H1 (cell line): ENCODE measurements around the gene UGGT1. TPM values are rescaled to one million over a fixed set of nuclear protein-coding genes. Genes with fewer than 3 reads are reported as not detected.

ENCODE experiments used
- CTCF ChIA-PET: fragments of 300-600 bp; sonication (Branson Sonifier 250); formaldehyde crosslinking; loops from one replicate; lab custom pipeline; 2021; ENCODE audit not compliant: partially characterized antibody; lab: Charles Lee
- POLR2A ChIA-PET: fragments of 300-600 bp; sonication (Branson Sonifier 250); formaldehyde crosslinking; loops from one replicate; lab custom pipeline; 2021; ENCODE audit warnings: inconsistent platforms; ENCODE audit not compliant: partially characterized antibody; lab: Charles Lee
- DNase-seq, 2 experiments: peaks; one replicate each; pipeline versions ENCODE4 v3.0.0 to v3.0.0-alpha.2; 2010 to 2022; ENCODE audit warnings: low spot score in 2 of 2, low read depth in 1 of 2, mixed read lengths in 1 of 2
- FAIRE-seq: peaks from 2 replicates; lab custom pipeline; 2011; peaks lifted over from hg19 to GRCh38; lab: Jason Lieb, UNC
- H2AFZ ChIP-seq: 2 replicates; pipeline ENCODE4 v1.8.1; 2012; ENCODE audit warnings: low read length, inconsistent platforms
- H2AK5ac ChIP-seq: 2 replicates; pipeline ENCODE4 v1.6.1; 2013; ENCODE audit warnings: low read depth, low read length
- H2BK120ac ChIP-seq: replicated peaks from 2 replicates; pipeline ENCODE3; 2013; ENCODE audit warnings: low read depth, low read length, inconsistent platforms
- H2BK12ac ChIP-seq: 2 replicates; pipeline ENCODE4 v1.6.1; 2013; ENCODE audit warnings: low read depth, low read length
- H2BK15ac ChIP-seq: 2 replicates; pipeline ENCODE4 v1.6.1; 2013; ENCODE audit warnings: low read length
- H2BK20ac ChIP-seq: 2 replicates; pipeline ENCODE4 v1.6.1; 2013; ENCODE audit warnings: low read length
- H2BK5ac ChIP-seq: 2 replicates; pipeline ENCODE4 v1.6.1; 2013; ENCODE audit warnings: low read depth, low read length
- H3K14ac ChIP-seq: 2 replicates; pipeline ENCODE4 v1.6.1; 2013; ENCODE audit warnings: inconsistent platforms; ENCODE audit not compliant: insufficient read length
- H3K18ac ChIP-seq: 2 replicates; pipeline ENCODE4 v1.6.1; 2013; ENCODE audit warnings: low read length; ENCODE audit errors: extremely low read depth
- H3K23ac ChIP-seq: 2 replicates; pipeline ENCODE4 v1.6.1; 2013; ENCODE audit warnings: inconsistent platforms; ENCODE audit not compliant: insufficient read length
- H3K23me2 ChIP-seq: 2 replicates; pipeline ENCODE4 v1.6.1; 2013; ENCODE audit warnings: low read depth, low read length
- H3K27ac ChIP-seq: 2 replicates; pipeline ENCODE4 v1.6.1; 2011; ENCODE audit warnings: low read depth, low read length, inconsistent platforms
- H3K27me3 ChIP-seq, 4 experiments: replicated peaks in 1 of 4; 1 replicate in 1 of 4; 2 replicates in 3 of 4; pipeline versions ENCODE4 v1.6.1 to v1.8.1; 2011 to 2013; ENCODE audit warnings: low read length in 3 of 4, mild to moderate bottlenecking in 3 of 4, inconsistent platforms in 2 of 4, mixed read lengths in 2 of 4, moderate library complexity in 1 of 4; ENCODE audit not compliant: control insufficient read depth in 3 of 4, insufficient read depth in 3 of 4; ENCODE audit errors: extremely low read depth in 1 of 4
- H3K36me3 ChIP-seq, 4 experiments: 2 replicates each; pipeline versions ENCODE4 v1.6.1 to v1.8.1; 2011 to 2013; ENCODE audit warnings: mild to moderate bottlenecking in 4 of 4, low read length in 3 of 4, moderate library complexity in 2 of 4, control low read depth in 1 of 4, inconsistent platforms in 1 of 4; ENCODE audit not compliant: insufficient read depth in 4 of 4, control insufficient read depth in 2 of 4
- H3K4ac ChIP-seq: replicated peaks from 2 replicates; pipeline ENCODE3; 2013; ENCODE audit warnings: low read length, low read depth, mixed read lengths, inconsistent platforms; ENCODE audit not compliant: insufficient read length
- H3K4me1 ChIP-seq, 4 experiments: replicated peaks in 1 of 4; 1 replicate in 1 of 4; 2 replicates in 3 of 4; pipeline versions ENCODE4 v1.6.1 to v1.8.1; 2011 to 2013; ENCODE audit warnings: low read length in 3 of 4, inconsistent platforms in 2 of 4, mixed read lengths in 1 of 4; ENCODE audit not compliant: insufficient read depth in 4 of 4, control insufficient read depth in 3 of 4
- H3K4me2 ChIP-seq, 2 experiments: 2 replicates each; pipeline versions ENCODE4 v1.6.1 to v1.8.1; 2011 to 2013; ENCODE audit warnings: low read depth in 2 of 2, low read length in 2 of 2, control low read depth in 1 of 2, inconsistent platforms in 1 of 2, mild to moderate bottlenecking in 1 of 2; ENCODE audit not compliant: insufficient read depth in 1 of 2
- H3K4me3 ChIP-seq, 4 experiments: fragments of 200-600, 300-600 bp in 1 of 4; sonication (generic), shearing (Covaris generic), sonication (Bioruptor Twin) in 1 of 4; 2 replicates each; pipeline versions ENCODE4 v1.5.1 to v1.8.1; 2011 to 2016; ENCODE audit warnings: low read length in 4 of 4, low read depth in 3 of 4, control low read depth in 2 of 4, inconsistent platforms in 2 of 4, mild to moderate bottlenecking in 2 of 4, mixed read lengths in 1 of 4, moderate library complexity in 1 of 4; ENCODE audit not compliant: insufficient read depth in 2 of 4; ENCODE audit errors: extremely low read depth in 1 of 4
- H3K56ac ChIP-seq: replicated peaks from 2 replicates; pipeline ENCODE3; 2013; ENCODE audit warnings: low read depth, mild to moderate bottlenecking, mixed read lengths, low read length, inconsistent platforms; ENCODE audit not compliant: insufficient read length
- H3K79me1 ChIP-seq: 2 replicates; pipeline ENCODE4 v1.6.1; 2013; ENCODE audit warnings: low read depth, low read length, control low read depth
- H3K79me2 ChIP-seq, 2 experiments: 2 replicates each; pipeline versions ENCODE4 v1.6.1 to v1.8.1; 2012 to 2013; ENCODE audit warnings: low read length in 2 of 2, mild to moderate bottlenecking in 2 of 2, inconsistent platforms in 1 of 2; ENCODE audit not compliant: insufficient read depth in 2 of 2, control insufficient read depth in 1 of 2
- H3K9ac ChIP-seq, 4 experiments: replicated peaks in 1 of 4; 1 replicate in 1 of 4; 2 replicates in 3 of 4; pipeline versions ENCODE4 v1.6.1 to v1.8.1; 2011 to 2013; ENCODE audit warnings: low read depth in 3 of 4, low read length in 3 of 4, control low read depth in 2 of 4, mild to moderate bottlenecking in 2 of 4, moderate library complexity in 2 of 4, inconsistent platforms in 1 of 4; ENCODE audit errors: extremely low read depth in 1 of 4
- H3K9me3 ChIP-seq, 2 experiments: 2 replicates each; pipeline versions ENCODE4 v1.6.1 to v1.8.1; 2012 to 2013; ENCODE audit warnings: mild to moderate bottlenecking in 2 of 2, moderate library complexity in 2 of 2, control low read depth in 1 of 2, inconsistent platforms in 1 of 2, low read depth in 1 of 2, low read length in 1 of 2, mixed read lengths in 1 of 2; ENCODE audit not compliant: insufficient read depth in 2 of 2
- H4K20me1 ChIP-seq, 2 experiments: replicated peaks in 1 of 2; 2 replicates each; pipeline versions ENCODE3 to v1.8.1; 2011 to 2013; ENCODE audit warnings: inconsistent platforms in 2 of 2, low read length in 2 of 2, mild to moderate bottlenecking in 1 of 2; ENCODE audit not compliant: insufficient read depth in 2 of 2, control insufficient read depth in 1 of 2
- H4K5ac ChIP-seq: 2 replicates; pipeline ENCODE4 v1.6.1; 2013; ENCODE audit warnings: low read length, low read depth, mixed read lengths, inconsistent platforms; ENCODE audit not compliant: insufficient read length
- H4K8ac ChIP-seq: 2 replicates; pipeline ENCODE4 v1.8.0; 2013; ENCODE audit warnings: mild to moderate bottlenecking, moderate library complexity, low read length, inconsistent platforms; ENCODE audit not compliant: insufficient read depth; ENCODE audit errors: extremely low read depth
- H4K91ac ChIP-seq: replicated peaks from 2 replicates; pipeline ENCODE3; 2013; ENCODE audit warnings: low read length, mixed read lengths, inconsistent platforms; ENCODE audit not compliant: insufficient read length
- ATF3 ChIP-seq: IDR thresholded peaks from 2 replicates; pipeline ENCODE4 v1.6.1; 2011; ENCODE audit warnings: low read depth, mild to moderate bottlenecking, low read length; ENCODE audit not compliant: insufficient read depth
- BACH1 ChIP-seq: IDR thresholded peaks from 2 replicates; pipeline ENCODE4 v1.6.1; 2012; ENCODE audit warnings: low read length, improper control_type of control experiment
- CEBPB ChIP-seq: IDR thresholded peaks from 2 replicates; pipeline ENCODE4 v1.6.1; 2012; ENCODE audit warnings: low read depth, low read length
- GABPA ChIP-seq: IDR thresholded peaks from 2 replicates; pipeline ENCODE4 v1.6.1; 2011; ENCODE audit warnings: mild to moderate bottlenecking, low read length, moderate library complexity, borderline replicate concordance; ENCODE audit not compliant: insufficient read depth
- PHF8 ChIP-seq: fragments of 200-600 bp; sonication (generic); conservative IDR thresholded peaks from 2 replicates; pipeline ENCODE4 v1.7.1; 2012; ENCODE audit warnings: low read depth, mild to moderate bottlenecking, inconsistent platforms, low read length, moderate library complexity
- POU5F1 ChIP-seq: IDR thresholded peaks from 2 replicates; pipeline ENCODE4 v1.6.1; 2011; ENCODE audit warnings: low read depth, mild to moderate bottlenecking, low read length, moderate library complexity
- SIRT6 ChIP-seq: IDR thresholded peaks from one replicate; pipeline ENCODE4 v1.7.1; 2012; ENCODE audit warnings: low read length, inconsistent platforms
- SIX5 ChIP-seq: IDR thresholded peaks from 2 replicates; pipeline ENCODE4 v1.6.1; 2011; ENCODE audit warnings: mild to moderate bottlenecking, low read depth, low read length
- TAF1 ChIP-seq: IDR thresholded peaks from 2 replicates; pipeline ENCODE4 v1.6.1; 2011; ENCODE audit warnings: mild to moderate bottlenecking, low read depth, low read length
- ZNF274 ChIP-seq: IDR thresholded peaks from 2 replicates; pipeline ENCODE4 v1.7.0; 2012; ENCODE audit warnings: low read length, borderline replicate concordance; ENCODE audit errors: extremely low read depth
- WGBS, 2 experiments: shearing (Covaris generic) in 1 of 2; methylation state at CpG; one replicate each; pipeline versions ENCODE4 v1.1.6 to v1.1.7; 2013 to 2015; ENCODE audit warnings: low lambda C conversion rate in 2 of 2, mixed read lengths in 2 of 2, inconsistent platforms in 1 of 2, low coverage in 1 of 2, missing lambda C conversion rate in 1 of 2; ENCODE audit not compliant: insufficient replicate concordance in 2 of 2, insufficient coverage in 1 of 2, insufficient read length in 1 of 2; ENCODE audit errors: extremely low coverage in 1 of 2, missing lambda C conversion rate in 1 of 2; 5-methylcytosine and 5-hydroxymethylcytosine counted together
- polyA plus RNA-seq, 7 experiments: library from polyadenylated mRNA; depleted of rRNA in 3 of 7; stranded (reverse) in 5 of 7; unstranded in 2 of 7; fragments of >200 nt in 5 of 7; fragments of 200-250 nt in 2 of 7; gene quantifications; 1 replicate in 5 of 7; 2 replicates in 1 of 7; 4 replicates in 1 of 7; pipeline versions ENCODE4 v1.2.1 to v1.2.3, GENCODE V29; 2011 to 2013; ENCODE audit warnings: missing spikeins in 2 of 7, mixed read lengths in 2 of 7
- total RNA-seq: library from RNA; stranded (reverse); fragmentation: NEBNext Ultra II Directional; extraction: Animal tissue kit (Norgen Biotek cat#: 25700); gene quantifications from 2 replicates; pipeline ENCODE4 v1.2.1, GENCODE V29; 2021
- TF ChIP-seq, protein P1 (sequence below): IDR thresholded peaks from 2 replicates; pipeline ENCODE4 v1.6.1; 2012; ENCODE audit warnings: low read length, inconsistent platforms

Gene UGGT1
- total and polyA plus RNA-seq, 2 of the 8 experiments (the other 6 are each of a cell fraction or from before 2014, with no cell fraction given), result 14.9 to 57.3 TPM

GRCh38 chr2:128236491-128237035 is 145.6 kb downstream of the UGGT1 start:
- Histone ChIP-seq H3K4ac (no peak overlapping the region), H4K5ac (no peak overlapping the region), H3K23ac (no peak overlapping the region), H2BK5ac (no peak overlapping the region), H3K18ac (no peak overlapping the region), H3K9me3 (no peaks in the 10 kb centered on the region), H3K4me1 (peaks cover 0 to 3% (median 0%) of the 10 kb centered on the region in 4 experiments; a peak in 2 of 7 replicates), H3K4me2 (no peak overlapping the region), H2AK5ac (no peak overlapping the region), H4K20me1 (no peaks in the 10 kb centered on the region), H3K23me2 (peaks cover 10% of the 10 kb centered on the region; the same call in 1 of the 2 replicates), H4K8ac (no peak overlapping the region), H2AFZ (no peak overlapping the region), H3K36me3 (no peaks in the 10 kb centered on the region), H3K79me2 (no peaks in the 10 kb centered on the region), H4K91ac (no peak overlapping the region), H3K27ac (no peak overlapping the region), H3K14ac (no peak overlapping the region), H3K4me3 (no peak overlapping the region), H3K56ac (no peak overlapping the region), H3K9ac (no peak overlapping the region), H2BK12ac (no peak overlapping the region), H3K27me3 (peaks cover 0 to 16% (median 9%) of the 10 kb centered on the region in 4 experiments; a peak in 5 of 7 replicates), H3K79me1 (no peaks in the 10 kb centered on the region), H2BK120ac (no peak overlapping the region), H2BK15ac (no peak overlapping the region), H2BK20ac (no peak overlapping the region)
- FAIRE-seq (no peak), DNase-seq (no peak)
- POLR2A ChIA-PET, result no interaction called here
- 89% methylated on average over 8 of the region's 8 CpGs; no CpG with 5 or more reads in 1 of the 2 experiments for WGBS, 2 experiments
- CTCF ChIA-PET, result interaction anchor here (0.8 to 1.5 kb wide), 6 partner anchors 14 to 72 kb away, joined by 3 to 4 read pairs (median 3); no protein-coding TSS in a partner anchor
- TF ChIP-seq, protein P1, sequence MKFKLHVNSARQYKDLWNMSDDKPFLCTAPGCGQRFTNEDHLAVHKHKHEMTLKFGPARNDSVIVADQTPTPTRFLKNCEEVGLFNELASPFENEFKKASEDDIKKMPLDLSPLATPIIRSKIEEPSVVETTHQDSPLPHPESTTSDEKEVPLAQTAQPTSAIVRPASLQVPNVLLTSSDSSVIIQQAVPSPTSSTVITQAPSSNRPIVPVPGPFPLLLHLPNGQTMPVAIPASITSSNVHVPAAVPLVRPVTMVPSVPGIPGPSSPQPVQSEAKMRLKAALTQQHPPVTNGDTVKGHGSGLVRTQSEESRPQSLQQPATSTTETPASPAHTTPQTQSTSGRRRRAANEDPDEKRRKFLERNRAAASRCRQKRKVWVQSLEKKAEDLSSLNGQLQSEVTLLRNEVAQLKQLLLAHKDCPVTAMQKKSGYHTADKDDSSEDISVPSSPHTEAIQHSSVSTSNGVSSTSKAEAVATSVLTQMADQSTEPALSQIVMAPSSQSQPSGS, result no peak
- TF ChIP-seq SIRT6 (no peak), PHF8 (no peak), BACH1 (no peak), CEBPB (no peak), ATF3 (no peak), ZNF274 (no peak), SIX5 (no peak), GABPA (no peak), TAF1 (no peak), POU5F1 (no peak)
